ENCODE results near the gene SCART1. TPM values are rescaled to one million over a fixed set of nuclear protein-coding genes. Genes with fewer than 3 reads are reported as not detected.

The SCART1 gene
- total RNA-seq, 1 donor from 2014 or later = 0.36 TPM

GRCh38 chr10:133420028-133420427 lies 33.7 kb upstream of the SCART1 start:
- Mint-ChIP-seq H3K36me3 (ENCODE audit: low read depth, unreplicated experiment) (peaks cover 17% of the 10 kb centered on the region), H3K4me3 (ENCODE audit: unreplicated experiment) (no peak overlapping the region), H3K4me1 (ENCODE audit: unreplicated experiment) (no peaks in the 10 kb centered on the region), H3K27ac (ENCODE audit: unreplicated experiment) (no peak overlapping the region), H3K27me3 (ENCODE audit: unreplicated experiment) (peaks cover 16% of the 10 kb centered on the region), H3K9me3 (ENCODE audit: unreplicated experiment) (peaks cover 12% of the 10 kb centered on the region)
- no peak for DNase-seq (ENCODE audit: low spot score)
- TF ChIP-seq CTCF (IDR thresholded peaks at IDR 0.05; ENCODE audit: unreplicated experiment) = no peak

- Mint-ChIP-seq H3K9me3 (ENCODE audit: unreplicated experiment) (peaks cover 6% of the 10 kb centered on the region), H3K4me3 (ENCODE audit: unreplicated experiment) (no peak overlapping the region), H3K27ac (ENCODE audit: unreplicated experiment) (no peak overlapping the region), H3K4me1 (ENCODE audit: unreplicated experiment) (no peaks in the 10 kb centered on the region), H3K36me3 (ENCODE audit: low read depth, unreplicated experiment) (peaks cover 11% of the 10 kb centered on the region), H3K27me3 (ENCODE audit: unreplicated experiment) (peaks cover 16% of the 10 kb centered on the region)
- no peak for TF ChIP-seq CTCF (IDR thresholded peaks at IDR 0.05; ENCODE audit: unreplicated experiment)
- no peak for DNase-seq (ENCODE audit: low spot score)
Observed at GRCh38 chr10:133420579-133420978, 33.2 kb upstream of the SCART1 start.

GRCh38 chr10:133421336-133422222 lies 32.2 kb upstream of the SCART1 start:
- H3K9me3 Mint-ChIP-seq (ENCODE audit: unreplicated experiment) = no peaks in the 10 kb centered on the region
- H3K36me3 Mint-ChIP-seq (ENCODE audit: low read depth, unreplicated experiment) = peaks cover 4% of the 10 kb centered on the region
- DNase-seq (ENCODE audit: low spot score) = no peak
- H3K27me3 Mint-ChIP-seq (ENCODE audit: unreplicated experiment) = peaks cover 15% of the 10 kb centered on the region
- H3K4me3 Mint-ChIP-seq (ENCODE audit: unreplicated experiment) = no peak overlapping the region
- H3K27ac Mint-ChIP-seq (ENCODE audit: unreplicated experiment) = no peak overlapping the region
- H3K4me1 Mint-ChIP-seq (ENCODE audit: unreplicated experiment) = no peaks in the 10 kb centered on the region
- no peak for TF ChIP-seq CTCF (IDR thresholded peaks at IDR 0.05; ENCODE audit: unreplicated experiment)

- Mint-ChIP-seq H3K36me3 (ENCODE audit: low read depth, unreplicated experiment) (peaks cover 4% of the 10 kb centered on the region), H3K4me1 (ENCODE audit: unreplicated experiment) (no peaks in the 10 kb centered on the region), H3K27me3 (ENCODE audit: unreplicated experiment) (peaks cover 15% of the 10 kb centered on the region), H3K4me3 (ENCODE audit: unreplicated experiment) (no peak overlapping the region), H3K9me3 (ENCODE audit: unreplicated experiment) (no peaks in the 10 kb centered on the region), H3K27ac (ENCODE audit: unreplicated experiment) (no peak overlapping the region)
- TF ChIP-seq CTCF (IDR thresholded peaks at IDR 0.05; ENCODE audit: unreplicated experiment) = no peak
- DNase-seq (ENCODE audit: low spot score) = no peak
Observed at GRCh38 chr10:133422223-133422806, 31.4 kb upstream of the SCART1 start.
